GM19023 (cell line): Measurements from ENCODE around the gene NUDT13.

Source experiments
- ATAC-seq: cut with Tn5 transposase; IDR thresholded peaks from one replicate; pipeline ENCODE4 v1.9.1; 2021; ENCODE audit warnings: mild to moderate bottlenecking, moderate library complexity; ENCODE audit not compliant: unreplicated experiment

Gene NUDT13

DNA sequence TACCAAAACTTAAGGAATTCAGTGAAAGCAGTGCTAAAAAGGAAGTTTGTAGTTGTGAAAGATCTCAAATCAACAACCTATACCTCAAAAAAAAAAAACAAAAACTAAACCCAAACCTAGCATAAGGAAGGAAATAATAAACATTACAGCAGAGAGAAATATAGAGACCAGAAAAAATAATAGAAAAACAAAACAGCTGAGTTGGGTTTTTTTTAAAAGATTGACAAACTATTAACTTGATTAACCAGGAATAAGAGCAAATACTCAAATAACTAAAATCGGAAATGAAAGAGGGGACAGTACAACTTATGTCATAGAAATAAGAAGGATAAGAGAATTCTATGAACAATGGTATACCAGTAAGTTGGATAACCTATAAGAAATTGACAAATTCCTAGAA, 50.8 kb downstream of the NUDT13 start:
- ATAC-seq = no peak

GRCh38 chr10:73161662-73162061, 51.4 kb downstream of the NUDT13 start:
- ATAC-seq = no peak

DNA sequence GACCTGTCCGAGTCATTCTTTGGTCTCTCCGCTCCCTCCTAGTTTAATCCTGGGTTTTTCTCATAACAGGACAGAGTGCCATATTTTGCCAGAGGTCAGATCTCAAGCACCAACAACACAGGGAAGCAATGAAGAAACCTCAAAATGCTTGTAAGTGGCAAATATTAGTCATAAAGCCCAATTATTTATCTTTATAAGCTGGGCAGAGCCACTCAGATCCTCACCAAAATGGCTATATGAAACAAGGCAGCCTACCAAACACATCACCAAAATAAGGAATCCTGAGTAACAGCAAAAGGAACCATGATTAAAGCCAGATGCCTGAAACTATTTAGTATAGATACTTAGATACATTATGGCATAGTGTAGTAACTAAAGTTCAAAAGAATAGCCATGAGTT, 52.8 kb downstream of the NUDT13 start:
- no peak for ATAC-seq

- ATAC-seq = no peak
Observed at GRCh38 chr10:73166972-73167371, 56.7 kb downstream of the NUDT13 start.

DNA sequence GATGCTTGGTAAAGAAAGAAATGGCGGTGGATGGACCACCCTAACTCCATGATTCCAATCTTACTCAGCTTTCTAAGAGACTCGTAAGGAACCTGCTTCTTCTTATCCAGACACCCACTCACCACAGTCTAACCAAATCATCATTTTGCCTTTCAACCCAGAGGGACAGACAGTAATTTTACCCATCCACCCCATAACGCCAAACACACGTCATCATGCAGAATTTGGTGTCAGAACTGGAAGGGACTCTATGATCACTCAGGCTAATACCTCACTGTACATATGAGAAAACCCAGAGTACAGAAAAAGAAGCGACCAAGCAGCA, 57.2 kb downstream of the NUDT13 start:
- no peak for ATAC-seq

GRCh38 chr10:73167783-73168464, 57.7 kb downstream of the NUDT13 start, which contains the start of the genes ECD and FAM149B1:
Gene ECD (minus strand): TSS chr10:73168008. CDS start chr10:73163937, 4,071 bp downstream.
Gene FAM149B1 (plus strand): TSS chr10:73168119. CDS start chr10:73168340, 221 bp downstream.
- ATAC-seq = peak; percentile 92

DNA sequence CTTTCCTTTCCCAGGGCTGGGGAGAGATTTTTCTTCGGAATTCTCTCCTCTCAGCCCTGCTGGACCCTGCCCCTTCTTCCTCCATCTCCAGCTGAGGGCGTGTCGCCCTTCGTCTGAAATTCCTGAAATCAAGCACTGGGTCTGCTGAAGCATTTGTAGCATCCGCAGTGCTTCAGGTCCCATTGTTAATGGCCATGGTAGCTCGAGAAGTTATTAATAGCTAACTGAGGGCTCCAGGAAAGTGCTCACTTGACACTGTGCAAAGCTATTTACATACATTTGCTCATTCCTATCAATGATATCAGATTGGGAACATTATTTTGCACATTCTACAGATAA, 58.2 kb downstream of the NUDT13 start:
- peak; percentile 6 for ATAC-seq

GRCh38 chr10:73169320-73169719, 59.1 kb downstream of the NUDT13 start:
- ATAC-seq = no peak

DNA sequence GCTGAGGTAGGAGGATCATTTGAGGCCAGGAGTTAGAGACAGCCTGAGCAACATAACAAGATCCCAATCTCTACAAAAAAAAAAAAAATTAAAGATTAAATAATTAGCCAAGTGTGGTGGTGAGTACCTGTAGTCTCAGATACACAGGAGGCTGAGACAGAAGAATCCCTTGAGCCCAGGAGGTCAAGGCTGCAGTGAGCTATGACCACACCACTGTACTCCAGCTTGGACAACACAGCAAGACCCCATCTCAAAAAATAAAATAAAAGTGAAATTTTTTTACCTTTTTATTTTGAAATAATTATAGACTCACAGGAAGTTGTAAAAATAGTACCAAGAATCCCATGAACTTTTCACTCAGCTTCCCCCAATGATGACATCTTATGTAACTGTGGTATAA, 62.6 kb downstream of the NUDT13 start:
- ATAC-seq = no peak

GRCh38 chr10:73174148-73174925, 64.1 kb downstream of the NUDT13 start:
- ATAC-seq = no peak
